K562 (cell line): ENCODE results near the gene TTLL9. TPM values are rescaled to one million over a fixed set of nuclear protein-coding genes. Genes with fewer than 3 reads are reported as not detected.

Source experiments
- ATAC-seq: fragments of 200-7000 bp; cut with Tn5 transposase; 3 replicates; pipeline ENCODE4 v1.9.1; 2020; ENCODE audit warnings: moderate library complexity
- BruUV-seq: library from RNA; stranded (reverse); fragments of 400-500 nt; replicated peaks from 2 replicates; lab custom pipeline; 2021; lab: Mats Ljungman, UMichigan
- CTCF ChIA-PET: fragments of 300-600 bp; formaldehyde crosslinking; extraction: SDS; loops from one replicate; lab custom pipeline; 2021; ENCODE audit warnings: low intra/inter-chr PET ratio; lab: Yijun Ruan, JAX
- POLR2A ChIA-PET: fragments of 300-600, 350-650 bp; sonication (Branson Sonifier 250); formaldehyde crosslinking; extraction: SDS; loops from one replicate; lab custom pipeline; 2021; ENCODE audit warnings: antibody characterized with exemption, inconsistent platforms; lab: Yijun Ruan, JAX
- DNase-seq, 4 experiments: peaks; one replicate each; pipeline versions ENCODE4 v3.0.0 to v3.0.0-alpha.2; 2011 to 2018; ENCODE audit warnings: low spot score in 3 of 4, mixed read lengths in 3 of 4; ENCODE audit errors: extremely low read depth in 1 of 4
- FAIRE-seq: peaks from 2 replicates; lab custom pipeline; 2011; peaks lifted over from hg19 to GRCh38; lab: Jason Lieb, UNC
- H2AFZ ChIP-seq: 2 replicates; pipeline ENCODE4 v1.6.0; 2011; ENCODE audit warnings: low read depth, low read length, control low read depth, inconsistent platforms
- H3K27ac ChIP-seq: fragments of 200-600 bp; 3 replicates; pipeline ENCODE4 v1.8.0; 2011; ENCODE audit warnings: low read depth, mild to moderate bottlenecking, control low read depth, inconsistent platforms, low read length, moderate library complexity, mixed read lengths; ENCODE audit errors: extremely low read depth
- H3K27me3 ChIP-seq, 2 experiments: fragments of 300-600 bp in 1 of 2; 2 replicates in 1 of 2; 3 replicates in 1 of 2; pipeline versions ENCODE4 v1.6.0 to v1.8.0; 2011; ENCODE audit warnings: inconsistent platforms in 2 of 2, low read length in 2 of 2, mild to moderate bottlenecking in 1 of 2, mixed read lengths in 1 of 2, moderate library complexity in 1 of 2; ENCODE audit not compliant: control insufficient read depth in 2 of 2, insufficient read depth in 2 of 2
- H3K36me3 ChIP-seq: fragments of 300-600 bp; 3 replicates; pipeline ENCODE4 v1.8.0; 2011; ENCODE audit warnings: mild to moderate bottlenecking, low read length, inconsistent platforms; ENCODE audit not compliant: control insufficient read depth, insufficient read depth
- H3K4me1 ChIP-seq, 2 experiments: fragments of 200-600 bp in 1 of 2; replicated peaks in 1 of 2; 2 replicates in 1 of 2; 3 replicates in 1 of 2; pipeline versions ENCODE4 v1.5.1 to v1.8.0; 2011; ENCODE audit warnings: inconsistent platforms in 2 of 2, low read length in 2 of 2, mild to moderate bottlenecking in 1 of 2, mixed read lengths in 1 of 2, moderate library complexity in 1 of 2; ENCODE audit not compliant: control insufficient read depth in 2 of 2, insufficient read depth in 2 of 2
- H3K4me2 ChIP-seq: 2 replicates; pipeline ENCODE4 v1.6.1; 2011; ENCODE audit warnings: low read length, control low read depth, inconsistent platforms, mixed read lengths; ENCODE audit not compliant: insufficient read depth
- H3K4me3 ChIP-seq: fragments of 200-600 bp; sonication (generic), shearing (Covaris generic); 2 replicates; pipeline ENCODE4 v1.5.1; 2016; ENCODE audit warnings: control low read depth, inconsistent platforms
- H3K79me2 ChIP-seq: fragments of 200-600 bp; 3 replicates; pipeline ENCODE4 v1.8.0; 2011; ENCODE audit warnings: low read length, inconsistent platforms; ENCODE audit not compliant: control insufficient read depth, insufficient read depth
- H3K9ac ChIP-seq, 2 experiments: 2 replicates each; pipeline versions ENCODE4 v1.6.0 to v1.6.1; 2011; ENCODE audit warnings: low read depth in 2 of 2, low read length in 2 of 2, control low read depth in 1 of 2, inconsistent platforms in 1 of 2, mild to moderate bottlenecking in 1 of 2, mixed read lengths in 1 of 2; ENCODE audit not compliant: insufficient read depth in 1 of 2
- H3K9me1 ChIP-seq: one replicate; pipeline ENCODE4 v1.6.0; 2011; ENCODE audit warnings: inconsistent platforms, mild to moderate bottlenecking, low read length, moderate library complexity; ENCODE audit not compliant: control insufficient read depth, insufficient read depth
- H3K9me3 ChIP-seq: replicated peaks from 2 replicates; pipeline ENCODE4 v1.5.1; 2011; ENCODE audit warnings: low read depth, low read length, inconsistent platforms; ENCODE audit not compliant: control insufficient read depth, insufficient read depth
- H4K20me1 ChIP-seq: replicated peaks from 2 replicates; pipeline ENCODE4 v1.6.1; 2011; ENCODE audit warnings: low read length, inconsistent platforms, mixed read lengths; ENCODE audit not compliant: control insufficient read depth, insufficient read depth
- HMBOX1 ChIP-seq: sonication (generic); IDR thresholded peaks from 2 replicates; pipeline ENCODE4 v1.6.1; 2016
- HNRNPL ChIP-seq: fragments of 200-400 bp; formaldehyde crosslinking; IDR thresholded peaks from 2 replicates; pipeline ENCODE4 v1.6.1; 2017; ENCODE audit warnings: low read depth, mild to moderate bottlenecking, low read length
- KAT2B ChIP-seq: IDR thresholded peaks from one replicate; pipeline ENCODE4 v1.6.1; 2012; ENCODE audit warnings: low read depth, mild to moderate bottlenecking, control low read depth, inconsistent platforms, low read length, moderate library complexity
- KHSRP ChIP-seq: fragments of 450-650 bp; IDR thresholded peaks from 2 replicates; pipeline ENCODE4 v1.6.1; 2017
- MBD2 ChIP-seq: sonication (generic); IDR thresholded peaks from 2 replicates; pipeline ENCODE4 v1.6.1; 2016; ENCODE audit warnings: low read depth, borderline replicate concordance
- NFIC ChIP-seq: fragments of 450-650 bp; IDR thresholded peaks from 2 replicates; pipeline ENCODE4 v1.6.1; 2017; ENCODE audit warnings: mild to moderate bottlenecking, inconsistent platforms
- OTX1 ChIP-seq: fragments of 450-650 bp; formaldehyde crosslinking; IDR thresholded peaks from 2 replicates; pipeline ENCODE4 v1.4.0; 2022; ENCODE audit warnings: mild to moderate bottlenecking
- RAD21 ChIP-seq, 2 experiments: fragments of 250-450 bp in 1 of 2; fragments of 450-650 bp in 1 of 2; sonication (Bioruptor Pico) in 1 of 2; formaldehyde crosslinking in 1 of 2; IDR thresholded peaks in 1 of 2; conservative IDR thresholded peaks in 1 of 2; 2 replicates each; pipeline versions ENCODE4 v1.4.0 to v1.8.0; 2020 to 2022; ENCODE audit warnings: mild to moderate bottlenecking in 2 of 2, moderate library complexity in 1 of 2
- SNIP1 ChIP-seq: fragments of 450-650 bp; IDR thresholded peaks from 2 replicates; pipeline ENCODE4 v1.7.1; 2017; ENCODE audit warnings: low read depth, mild to moderate bottlenecking
- SP1 ChIP-seq: sonication (generic); formaldehyde crosslinking; IDR thresholded peaks from 2 replicates; pipeline ENCODE4 v1.8.1; 2022; ENCODE audit warnings: mild to moderate bottlenecking, missing genetic modification reagents
- STAG1 ChIP-seq: sonication (generic); formaldehyde crosslinking; IDR thresholded peaks from 2 replicates; pipeline ENCODE4 v1.5.0; 2020; ENCODE audit warnings: missing genetic modification reagents, borderline replicate concordance
- ZBTB1 ChIP-seq: sonication (generic); formaldehyde crosslinking; IDR thresholded peaks from 2 replicates; pipeline ENCODE4 v1.8.1; 2023; ENCODE audit warnings: missing genetic modification reagents, low read depth, mild to moderate bottlenecking, borderline replicate concordance
- ZBTB7A ChIP-seq: IDR thresholded peaks from 2 replicates; pipeline ENCODE4 v1.6.1; 2011; ENCODE audit warnings: low read depth, mild to moderate bottlenecking, low read length, moderate library complexity, borderline replicate concordance; ENCODE audit not compliant: control insufficient read depth
- WGBS: fragments of 100-300 bp; shearing (Covaris generic); methylation state at CpG from one replicate; pipeline ENCODE4 v1.1.6; 2016; ENCODE audit warnings: low coverage, mixed read lengths; ENCODE audit not compliant: insufficient coverage; ENCODE audit errors: missing lambda C conversion rate; 5-methylcytosine and 5-hydroxymethylcytosine counted together
- in situ Hi-C: fragments of 300-500 bp; cut with MboI; formaldehyde crosslinking; loops from 4 replicates; pipeline ENCODE4 v1.15.0; 2018; ENCODE audit warnings: inconsistent platforms, mixed read lengths
- intact Hi-C: fragments of 100-400 bp; cut with micrococcal nuclease; formaldehyde crosslinking; loops from 2 replicates; pipeline ENCODE4 v1.14.2; 2022
- polyA plus RNA-seq, 8 experiments: library from polyadenylated mRNA; depleted of rRNA in 4 of 8; stranded (reverse) in 5 of 8; unstranded in 3 of 8; fragments of >200 nt; fragmentation: Nextera tagmentation in 2 of 8; fragmentation: Illumina TruSeq in 1 of 8; extraction: Ambion mirVana in 2 of 8; extraction: Trizol in 1 of 8; gene quantifications; 2 replicates each; pipeline versions ENCODE4 v1.2.1 to v1.2.3, GENCODE V29; 2011 to 2014; ENCODE audit warnings: inconsistent platforms in 1 of 8, missing spikeins in 1 of 8
- total RNA-seq, 7 experiments: library from RNA; depleted of rRNA in 6 of 7; stranded (reverse); fragments of >200 nt in 6 of 7; fragmentation: Illumina TruSeq in 2 of 7; extraction: Trizol in 2 of 7; gene quantifications; 2 replicates each; pipeline versions ENCODE4 v1.2.1 to v1.2.3, GENCODE V29; 2011 to 2021; ENCODE audit warnings: low replicate concordance in 1 of 7

Gene TTLL9
- total and polyA plus RNA-seq, 9 of the 15 experiments (the other 6 are each of a cell fraction or from before 2014, with no cell fraction given) = 0.06 to 0.07 TPM; not detected in 7

- peak overlapping the region in 1 of 2 experiments; percentile 53; a peak in 1 of 4 replicates for H3K9ac ChIP-seq
- H2AFZ ChIP-seq = no peak overlapping the region
- no peak overlapping the region for H3K4me3 ChIP-seq
- no peak overlapping the region for H3K4me2 ChIP-seq
- H3K79me2 ChIP-seq = no peaks in the 10 kb centered on the region
- peaks cover 0 to 10% of the 10 kb centered on the region in 2 experiments; a peak in 3 of 5 replicates for H3K4me1 ChIP-seq
- TF ChIP-seq OTX1 (CRISPR knock-in tag) = no peak
- peak; percentile 86 for TF ChIP-seq NFIC
- TF ChIP-seq, all 486 proteins: peak for 1
- H3K9me1 ChIP-seq = no peaks in the 10 kb centered on the region
- H3K9me3 ChIP-seq = no peaks in the 10 kb centered on the region
- peaks cover 6% of the 10 kb centered on the region for H4K20me1 ChIP-seq
- 3% methylated on average over 4 of the region's 5 CpGs for WGBS
- ATAC-seq = no peak
- H3K27me3 ChIP-seq = peaks cover 11% of the 10 kb centered on the region in 2 experiments; a peak in 3 of 5 replicates
- POLR2A ChIA-PET = interaction anchor here (0.7 kb wide), 1 partner anchor 10 kb away, joined by 3 read pairs; no protein-coding TSS in a partner anchor
- H3K27ac ChIP-seq = no peak overlapping the region
- no peak for DNase-seq
- BruUV-seq = no TSS peak
- H3K36me3 ChIP-seq = no peaks in the 10 kb centered on the region
- CTCF ChIA-PET = no interaction called here
- in situ Hi-C loops (no loop called here), intact Hi-C loops (loop anchor here (10.0 kb wide), 2 partner anchors 213 to 833 kb away; no protein-coding TSS in a partner anchor)
- FAIRE-seq = no peak
Observed at GRCh38 chr20:31821427-31821826, 49.0 kb upstream of the TTLL9 start.

- Histone ChIP-seq H3K36me3 (no peaks in the 10 kb centered on the region), H3K4me1 (peaks cover 0 to 10% of the 10 kb centered on the region in 2 experiments; a peak in 3 of 5 replicates), H3K4me3 (no peak overlapping the region), H3K9me3 (no peaks in the 10 kb centered on the region), H3K9ac (0 out of 4 replicates have a peak overlapping the region, but pooled peaks of 1 of the 2 experiments have one; percentile 26), H3K27me3 (peaks cover 11 to 16% of the 10 kb centered on the region in 2 experiments; a peak in 3 of 5 replicates), H3K27ac (no peak overlapping the region), H2AFZ (peak overlapping the region; percentile 65; the same call in 1 of the 2 replicates), H4K20me1 (peaks cover 7% of the 10 kb centered on the region; the same call in 1 of the 2 replicates), H3K9me1 (no peaks in the 10 kb centered on the region), H3K79me2 (no peaks in the 10 kb centered on the region), H3K4me2 (no peak overlapping the region)
- ChIA-PET POLR2A (no interaction called here), CTCF (interaction anchor here (0.6 to 2.5 kb wide), 7 partner anchors 22 to 272 kb away, joined by 3 to 18 read pairs (median 5); partner anchors contain the start of genes FOXS1 and PDRG1)
- 8% methylated on average over 22 of the region's 29 CpGs for WGBS
- intact Hi-C loops = loop anchor here (1.0 to 10.0 kb wide), 4 partner anchors 24 to 832 kb away; no protein-coding TSS in a partner anchor
- no TSS peak for BruUV-seq
- DNase-seq = peak; percentile 79 to 89 (median 86)
- FAIRE-seq = peak; percentile 91
- ATAC-seq = peak; percentile 95
- in situ Hi-C loops = no loop called here
- TF ChIP-seq SNIP1 (no peak), MBD2 (no peak), SP1 (0 out of 2 replicates have a peak, but pooled peaks have one; percentile 59), HNRNPL (no peak), ZBTB7A (peak; percentile 35; the same call in 1 of the 2 replicates), RAD21 (CRISPR knock-in tag; conservative IDR thresholded peaks at IDR 0.05 in 1 of 2, IDR thresholded peaks at IDR 0.05 in 1 of 2) (peak; percentile 95 to 96), KAT2B (no peak), KHSRP (no peak), ZBTB1 (CRISPR knock-in tag) (no peak), HMBOX1 (no peak), STAG1 (CRISPR knock-in tag) (peak; percentile 90; the same call in 1 of the 2 replicates)
Observed at GRCh38 chr20:31822421-31823330, 47.8 kb upstream of the TTLL9 start.
